PC-9 (cell line): ENCODE data around the gene PLIN4. TPM values are rescaled to one million over a fixed set of nuclear protein-coding genes. Genes with fewer than 3 reads are reported as not detected.

Experiments
- BruUV-seq: library from RNA; stranded (reverse); fragments of 400-500 nt; replicated peaks from 2 replicates; lab custom pipeline; 2021; lab: Mats Ljungman, UMichigan
- CTCF ChIA-PET: fragments of 300-600 bp; sonication (Branson Sonifier 250); formaldehyde crosslinking; loops from one replicate; lab custom pipeline; 2022; ENCODE audit warnings: antibody characterized with exemption; lab: Charles Lee
- POLR2A ChIA-PET: fragments of 300-600 bp; sonication (Branson Sonifier 250); formaldehyde crosslinking; loops from one replicate; lab custom pipeline; 2022; ENCODE audit warnings: antibody characterized with exemption; ENCODE audit not compliant: unreplicated experiment; lab: Charles Lee
- DNase-seq, 2 experiments: peaks; one replicate each; pipeline versions ENCODE4 v3.0.0 to v3.0.0-alpha.2; 2015 to 2022; ENCODE audit warnings: mixed read lengths in 1 of 2
- H2AFZ ChIP-seq: fragments of 200-600 bp; sonication (generic); 2 replicates; pipeline ENCODE4 v1.8.1; 2017; ENCODE audit warnings: antibody characterized with exemption
- H3F3A ChIP-seq: fragments of 200-600 bp; sonication (generic); 2 replicates; pipeline ENCODE4 v1.8.1; 2017; ENCODE audit warnings: antibody characterized with exemption, mild to moderate bottlenecking, low read depth; ENCODE audit not compliant: insufficient read depth
- H3K27ac ChIP-seq: fragments of 200-600 bp; sonication (generic); 2 replicates; pipeline ENCODE4 v1.6.1; 2016; ENCODE audit warnings: mixed run types
- H3K27me3 ChIP-seq: fragments of 200-600 bp; sonication (generic); 2 replicates; pipeline ENCODE4 v1.6.1; 2016; ENCODE audit warnings: low read depth, mixed run types; ENCODE audit not compliant: insufficient read depth
- H3K36me3 ChIP-seq: fragments of 200-600 bp; sonication (generic); 2 replicates; pipeline ENCODE4 v1.6.1; 2016; ENCODE audit warnings: low read depth, mixed run types
- H3K4me1 ChIP-seq: fragments of 200-600 bp; sonication (generic); replicated peaks from 2 replicates; pipeline ENCODE4 v1.6.1; 2016; ENCODE audit warnings: mixed run types; ENCODE audit not compliant: insufficient read depth
- H3K4me2 ChIP-seq: fragments of 200-600 bp; sonication (generic); 2 replicates; pipeline ENCODE4 v1.6.1; 2017; ENCODE audit warnings: mixed run types
- H3K4me3 ChIP-seq: fragments of 200-600 bp; sonication (generic); 2 replicates; pipeline ENCODE4 v1.6.1; 2016; ENCODE audit warnings: mixed run types
- H3K79me2 ChIP-seq: fragments of 200-600 bp; sonication (generic); 2 replicates; pipeline ENCODE4 v1.6.1; 2017; ENCODE audit warnings: low read depth, mixed run types
- H3K9me2 ChIP-seq: fragments of 200-600 bp; sonication (generic); 2 replicates; pipeline ENCODE4 v1.8.1; 2017; ENCODE audit warnings: mild to moderate bottlenecking; ENCODE audit not compliant: insufficient read depth
- H3K9me3 ChIP-seq: fragments of 200-600 bp; sonication (generic); 2 replicates; pipeline ENCODE4 v1.8.1; 2016; ENCODE audit warnings: low read depth; ENCODE audit not compliant: insufficient read depth
- H4K20me1 ChIP-seq: fragments of 200-600 bp; sonication (generic); 2 replicates; pipeline ENCODE4 v1.8.1; 2017; ENCODE audit not compliant: insufficient read depth
- CTCF ChIP-seq: fragments of 200-600 bp; sonication (generic); conservative IDR thresholded peaks from 2 replicates; pipeline ENCODE4 v1.6.1; 2017; ENCODE audit warnings: mixed run types, antibody characterized with exemption, mild to moderate bottlenecking, moderate library complexity
- EZH2 ChIP-seq: fragments of 200-600 bp; sonication (generic); IDR thresholded peaks from 2 replicates; pipeline ENCODE4 v1.8.0; 2017; ENCODE audit warnings: antibody characterized with exemption, low read depth
- intact Hi-C: fragments of 100-400 bp; cut with micrococcal nuclease; formaldehyde crosslinking; loops from one replicate; pipeline ENCODE4 v1.10.0; 2022; ENCODE audit not compliant: unreplicated experiment
- total RNA-seq: library from RNA; stranded (reverse); gene quantifications from 2 replicates; pipeline ENCODE4 v1.2.3, GENCODE V29; 2021

PLIN4 gene
- total RNA-seq, 1 experiment from 2014 or later = 1.6 TPM

DNA sequence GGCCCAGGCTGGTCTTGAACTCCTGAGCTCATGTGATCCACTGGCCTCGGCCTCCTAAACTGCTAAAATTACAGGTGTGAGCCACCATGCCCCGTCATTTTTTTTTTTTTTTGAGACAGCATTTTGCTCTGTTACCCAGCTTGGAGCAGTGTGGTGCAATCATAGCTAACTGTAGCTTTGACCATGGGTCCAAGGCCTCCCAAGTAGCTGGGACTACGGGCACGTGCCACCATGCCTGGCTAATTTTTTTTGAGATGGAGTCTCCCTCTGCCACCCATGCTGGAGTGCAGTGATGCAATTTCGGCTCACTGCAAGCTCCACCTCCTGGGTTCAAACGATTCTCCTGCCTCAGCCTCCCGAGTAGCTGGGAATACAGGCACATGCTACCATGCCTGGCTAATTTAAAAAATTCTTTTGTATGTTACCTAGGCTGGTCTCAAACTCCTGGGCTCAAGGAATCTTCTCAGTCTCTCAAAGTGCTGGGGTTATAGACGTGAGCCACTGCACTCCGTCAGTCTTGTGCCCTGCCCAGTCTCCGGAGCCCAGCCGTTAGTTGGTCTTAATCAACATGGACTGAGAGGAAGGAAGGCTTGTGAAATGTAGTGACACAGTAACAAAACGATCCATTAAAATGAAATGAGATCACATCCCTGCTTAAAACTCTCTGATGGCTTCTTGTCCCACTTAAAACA lies 23.0 kb upstream of the PLIN4 start:
- H3K9me3 ChIP-seq = no peaks in the 10 kb centered on the region

GRCh38 chr19:4539693-4540581 lies 21.7 kb upstream of the PLIN4 start, which contains the start of gene LRG1:
LRG1 (minus strand) TSS chr19:4540036; CDS start chr19:4540013, 23 bp downstream.
- H3K27ac ChIP-seq = peak within 1 kb of the TSS; percentile 55
- H3K4me1 ChIP-seq = peaks cover 16% of the 10 kb centered on the region
- CTCF ChIA-PET = interaction anchor here (0.6 to 0.7 kb wide), 2 partner anchors 12 to 265 kb away, joined by 3 to 4 read pairs; no protein-coding TSS in a partner anchor
- POLR2A ChIA-PET = interaction anchor here (0.7 kb wide), 1 partner anchor 57 kb away, joined by 5 read pairs; no protein-coding TSS in a partner anchor
- peak; percentile 70 to 83 for DNase-seq
- no peaks in the 10 kb centered on the region for H3K27me3 ChIP-seq
- H4K20me1 ChIP-seq = no peaks in the 10 kb centered on the region
- TSS peak; percentile 85 for BruUV-seq
- H3K4me3 ChIP-seq = peak within 1 kb of the TSS; percentile 57
- intact Hi-C loops = no loop called here
- H3K36me3 ChIP-seq = no peaks in the 10 kb centered on the region
- H3K79me2 ChIP-seq = no peaks in the 10 kb centered on the region
- H3K9me3 ChIP-seq = no peaks in the 10 kb centered on the region
- H3K9me2 ChIP-seq = no peaks in the 10 kb centered on the region
- TF ChIP-seq EZH2 (no peak), CTCF (no peak)
- H2AFZ ChIP-seq = peak within 1 kb of the TSS; percentile 69
- peaks cover 8% of the 10 kb centered on the region; the same call in 1 of the 2 replicates for H3F3A ChIP-seq
- peak within 1 kb of the TSS; percentile 78 for H3K4me2 ChIP-seq

More for the DNA sequence above, 23.0 kb upstream of the PLIN4 start:
- Histone ChIP-seq H3K4me2 (no peak overlapping the region), H3K27ac (no peak overlapping the region), H3K4me3 (no peak overlapping the region), H3K27me3 (no peaks in the 10 kb centered on the region), H3K36me3 (no peaks in the 10 kb centered on the region), H3K4me1 (peaks cover 9% of the 10 kb centered on the region), H2AFZ (no peak overlapping the region), H3K79me2 (no peaks in the 10 kb centered on the region), H3K9me2 (no peaks in the 10 kb centered on the region), H4K20me1 (no peaks in the 10 kb centered on the region), H3F3A (peaks cover 8% of the 10 kb centered on the region; the same call in 1 of the 2 replicates)
- DNase-seq = no peak
- POLR2A ChIA-PET = interaction anchor here (0.6 to 0.7 kb wide), 2 partner anchors 69 to 109 kb away, joined by 3 read pairs; no protein-coding TSS in a partner anchor
- BruUV-seq = no TSS peak
- no peak for TF ChIP-seq CTCF
- TF ChIP-seq EZH2 = no peak
- CTCF ChIA-PET = no interaction called here
- intact Hi-C loops = no loop called here

DNA sequence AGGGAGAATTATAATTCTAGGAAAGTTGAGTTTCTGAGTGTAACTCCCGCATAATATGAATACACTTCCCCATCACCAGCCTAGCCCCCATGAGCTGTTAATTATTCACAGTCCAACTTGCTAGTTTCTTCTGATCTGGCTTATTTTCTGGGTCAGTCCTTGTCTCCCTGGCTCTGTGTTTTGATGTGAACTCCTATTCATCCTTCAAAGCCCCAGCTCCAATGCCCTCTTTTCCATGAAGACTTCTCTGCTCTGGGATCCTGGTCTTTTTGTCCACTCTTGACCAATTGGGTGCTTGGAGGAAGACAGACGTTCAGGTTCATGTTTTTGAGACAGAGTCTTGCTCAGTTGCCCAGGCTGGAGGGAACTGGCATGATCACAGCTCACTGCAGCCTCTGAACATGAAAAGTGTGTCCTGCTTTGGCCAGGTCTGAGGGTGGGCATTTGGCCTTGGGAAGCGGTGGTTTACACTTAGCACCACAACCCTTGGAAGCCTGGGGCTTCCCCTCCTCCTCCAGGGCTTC lies 20.9 kb upstream of the PLIN4 start:
- H3K9me2 ChIP-seq = no peaks in the 10 kb centered on the region
- H2AFZ ChIP-seq = peak overlapping the region; percentile 69; the same call in 1 of the 2 replicates
- H3K4me2 ChIP-seq = peak overlapping the region; percentile 78
- intact Hi-C loops = no loop called here
- no peaks in the 10 kb centered on the region for H4K20me1 ChIP-seq
- H3K79me2 ChIP-seq = no peaks in the 10 kb centered on the region
- H3K4me3 ChIP-seq = peak overlapping the region; percentile 57
- no peaks in the 10 kb centered on the region for H3K36me3 ChIP-seq
- peaks cover 16% of the 10 kb centered on the region for H3K4me1 ChIP-seq
- no peaks in the 10 kb centered on the region for H3K27me3 ChIP-seq
- peak overlapping the region; percentile 55; the same call in 1 of the 2 replicates for H3K27ac ChIP-seq
- DNase-seq = no peak
- CTCF ChIA-PET = interaction anchor here (0.6 kb wide), 1 partner anchor 266 kb away, joined by 4 read pairs; no protein-coding TSS in a partner anchor
- BruUV-seq = TSS peak; percentile 70
- POLR2A ChIA-PET = interaction anchor here (0.6 kb wide), 1 partner anchor 11 kb away, joined by 3 read pairs; no protein-coding TSS in a partner anchor
- TF ChIP-seq CTCF (no peak), EZH2 (no peak)
- no peaks in the 10 kb centered on the region for H3K9me3 ChIP-seq
- peaks cover 8% of the 10 kb centered on the region; the same call in 1 of the 2 replicates for H3F3A ChIP-seq
